CD14-positive monocyte (primary cell): ENCODE data around the gene KCTD5. TPM values are rescaled to one million over a fixed set of nuclear protein-coding genes. Genes with fewer than 3 reads are reported as not detected.

Experiments used
- DNase-seq, 3 donors: peaks; one replicate each; pipeline ENCODE4 v3.0.0-alpha.2; 2011 to 2022
- H2AFZ ChIP-seq: 2 replicates; pipeline ENCODE4 v1.6.0; 2012; ENCODE audit warnings: mild to moderate bottlenecking, low read depth, low read length, inconsistent platforms; ENCODE audit not compliant: insufficient read depth, poor library complexity, severe bottlenecking
- H3K27ac ChIP-seq, 2 donors: 1 replicate in 1 of 2; 2 replicates in 1 of 2; pipeline ENCODE4 v1.5.1; 2012 to 2013; ENCODE audit warnings: low read length in 2 of 2, control low read depth in 1 of 2, inconsistent platforms in 1 of 2, low read depth in 1 of 2, mild to moderate bottlenecking in 1 of 2
- H3K27me3 ChIP-seq, 2 donors: one replicate each; pipeline versions ENCODE4 v1.6.0 to v1.6.1; 2011 to 2013; ENCODE audit warnings: low read length in 2 of 2; ENCODE audit not compliant: control insufficient read depth in 2 of 2, insufficient read depth in 2 of 2
- H3K36me3 ChIP-seq, 2 donors: replicated peaks in 1 of 2; 1 replicate in 1 of 2; 2 replicates in 1 of 2; pipeline versions ENCODE4 v1.5.1 to v1.6.1; 2012 to 2013; ENCODE audit warnings: low read length in 2 of 2, control low read depth in 1 of 2, inconsistent platforms in 1 of 2, mild to moderate bottlenecking in 1 of 2; ENCODE audit not compliant: insufficient read depth in 2 of 2, control insufficient read depth in 1 of 2
- H3K4me1 ChIP-seq, 2 donors: 1 replicate in 1 of 2; 2 replicates in 1 of 2; pipeline versions ENCODE4 v1.5.1 to v1.6.1; 2012 to 2013; ENCODE audit warnings: low read length in 2 of 2, control low read depth in 1 of 2, inconsistent platforms in 1 of 2, mild to moderate bottlenecking in 1 of 2, moderate library complexity in 1 of 2; ENCODE audit not compliant: insufficient read depth in 2 of 2, control insufficient read depth in 1 of 2
- H3K4me2 ChIP-seq: replicated peaks from 2 replicates; pipeline ENCODE3; 2012; ENCODE audit warnings: low read length, moderate library complexity, mild to moderate bottlenecking; ENCODE audit not compliant: poor library complexity, severe bottlenecking; ENCODE audit errors: extremely low read depth
- H3K4me3 ChIP-seq, 3 experiments: fragments of 200-600 bp in 1 of 3; sonication (generic) in 1 of 3; replicated peaks in 1 of 3; 1 replicate in 2 of 3; 2 replicates in 1 of 3; pipeline ENCODE4 v1.5.1; 2011 to 2013; ENCODE audit warnings: low read length in 3 of 3, mild to moderate bottlenecking in 3 of 3, control low read depth in 2 of 3, low read depth in 2 of 3, inconsistent platforms in 1 of 3, moderate library complexity in 1 of 3
- H3K79me2 ChIP-seq: 2 replicates; pipeline ENCODE4 v1.6.0; 2012; ENCODE audit warnings: mild to moderate bottlenecking, control low read depth, inconsistent platforms, low read length, moderate library complexity; ENCODE audit not compliant: insufficient read depth
- H3K9ac ChIP-seq: 2 replicates; pipeline ENCODE4 v1.6.0; 2017; ENCODE audit warnings: low read length, mild to moderate bottlenecking; ENCODE audit not compliant: insufficient read depth, poor library complexity, severe bottlenecking
- H3K9me3 ChIP-seq, 2 donors: replicated peaks in 1 of 2; 1 replicate in 1 of 2; 2 replicates in 1 of 2; pipeline versions ENCODE4 v1.5.1 to v1.6.1; 2012 to 2013; ENCODE audit warnings: low read length in 2 of 2, control low read depth in 1 of 2; ENCODE audit not compliant: control insufficient read depth in 1 of 2, insufficient read depth in 1 of 2
- H4K20me1 ChIP-seq: 2 replicates; pipeline ENCODE4 v1.6.0; 2012; ENCODE audit warnings: mild to moderate bottlenecking, low read length, control low read depth, moderate library complexity; ENCODE audit not compliant: insufficient read depth
- H3K27ac Mint-ChIP-seq, 7 donors: one replicate each; pipeline ENCODE4 v1.8.0; 2020; ENCODE audit warnings: mild to moderate bottlenecking in 7 of 7, mixed read lengths in 7 of 7, moderate library complexity in 6 of 7, inconsistent platforms in 2 of 7
- H3K27me3 Mint-ChIP-seq, 3 donors: one replicate each; pipeline ENCODE4 v1.8.0; 2021 to 2022; ENCODE audit warnings: low read depth in 3 of 3, mild to moderate bottlenecking in 3 of 3, mixed read lengths in 3 of 3, moderate library complexity in 3 of 3, inconsistent platforms in 1 of 3
- H3K36me3 Mint-ChIP-seq, 2 donors: one replicate each; pipeline ENCODE4 v1.8.0; 2020; ENCODE audit warnings: mixed read lengths in 2 of 2, inconsistent platforms in 1 of 2, mild to moderate bottlenecking in 1 of 2
- H3K4me1 Mint-ChIP-seq: one replicate; pipeline ENCODE4 v1.8.0; 2020; ENCODE audit warnings: mild to moderate bottlenecking, mixed read lengths
- H3K4me3 Mint-ChIP-seq, 2 donors: one replicate each; pipeline ENCODE4 v1.8.0; 2020; ENCODE audit warnings: mild to moderate bottlenecking in 2 of 2, mixed read lengths in 2 of 2, moderate library complexity in 1 of 2
- H3K9me3 Mint-ChIP-seq, 7 donors: one replicate each; pipeline ENCODE4 v1.8.0; 2020 to 2022; ENCODE audit warnings: mixed read lengths in 7 of 7, mild to moderate bottlenecking in 6 of 7, moderate library complexity in 6 of 7, inconsistent platforms in 2 of 7
- WGBS: methylation state at CpG from one replicate; pipeline ENCODE4 v1.1.5; 2013; ENCODE audit warnings: missing lambda C conversion rate; ENCODE audit not compliant: insufficient coverage; 5-methylcytosine and 5-hydroxymethylcytosine counted together
- intact Hi-C, 2 donors: fragments of 100-400 bp; cut with micrococcal nuclease; formaldehyde crosslinking; loops; one replicate each; pipeline versions ENCODE4 v1.15.0 to v1.15.1; 2023
- polyA plus RNA-seq, 3 donors: library from polyadenylated mRNA; depleted of rRNA in 1 of 3; unstranded in 2 of 3; stranded (reverse) in 1 of 3; fragments of 300-500 nt in 2 of 3; fragments of >200 nt in 1 of 3; fragmentation: Illumina TruSeq in 2 of 3; gene quantifications; 1 replicate in 2 of 3; 2 replicates in 1 of 3; pipeline ENCODE4 v1.2.3, GENCODE V29; 2012 to 2021
- TF ChIP-seq, protein P1 (sequence below): fragments of 200-600 bp; IDR thresholded peaks from one replicate; pipeline ENCODE4 v1.8.0; 2022; ENCODE audit warnings: antibody characterized with exemption, mild to moderate bottlenecking

KCTD5 gene
- polyA plus RNA-seq, 3 donors, result 16.0 to 23.1 (median 21.0) TPM

DNA sequence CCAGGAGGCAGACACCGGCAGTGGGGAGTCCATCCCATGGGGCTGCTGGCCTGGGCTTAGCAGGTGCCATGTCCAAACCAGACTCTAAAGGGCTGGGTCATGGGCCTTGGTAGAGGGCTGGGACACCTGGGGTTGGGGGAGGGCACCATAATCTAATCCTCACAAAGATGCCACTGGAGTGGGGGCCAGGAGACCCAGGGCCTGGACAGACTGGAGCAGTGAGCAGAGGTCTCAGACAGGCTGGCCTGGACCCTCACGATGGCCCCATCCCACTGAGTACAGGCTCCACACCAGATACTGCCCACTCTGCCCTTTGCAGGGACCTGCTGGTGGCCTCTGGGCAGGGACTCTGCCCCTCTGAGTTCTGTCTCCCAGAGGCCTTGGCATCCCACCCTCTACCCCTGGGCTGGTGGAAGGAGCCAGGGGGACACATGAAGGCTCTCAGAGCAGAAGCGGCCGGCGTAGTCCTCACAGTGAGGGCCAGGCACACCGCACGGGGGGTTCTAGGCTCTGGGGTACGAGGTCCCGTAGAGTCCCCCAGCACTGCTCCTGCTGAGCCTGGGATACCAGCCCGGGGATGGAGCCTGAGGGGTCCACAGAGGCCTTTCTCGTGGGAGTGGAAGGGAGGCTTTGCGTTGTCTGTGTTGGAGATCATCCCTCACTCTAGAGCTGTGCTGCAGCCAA is 60.1 kb downstream of the KCTD5 start:
- intact Hi-C loops, result no loop called here
- H3K9me3 ChIP-seq, result no peaks in the 10 kb centered on the region
- Mint-ChIP-seq H3K9me3 (no peaks in the 10 kb centered on the region), H3K4me1 (no peaks in the 10 kb centered on the region), H3K27ac (no peak overlapping the region), H3K4me3 (no peak overlapping the region), H3K36me3 (no peaks in the 10 kb centered on the region), H3K27me3 (peaks cover 0 to 5% (median 3%) of the 10 kb centered on the region in 3 donors)
- H3K9ac ChIP-seq, result no peak overlapping the region
- H3K4me1 ChIP-seq, result no peaks in the 10 kb centered on the region
- no peaks in the 10 kb centered on the region for H4K20me1 ChIP-seq
- no peaks in the 10 kb centered on the region for H3K27me3 ChIP-seq
- TF ChIP-seq, protein P1, sequence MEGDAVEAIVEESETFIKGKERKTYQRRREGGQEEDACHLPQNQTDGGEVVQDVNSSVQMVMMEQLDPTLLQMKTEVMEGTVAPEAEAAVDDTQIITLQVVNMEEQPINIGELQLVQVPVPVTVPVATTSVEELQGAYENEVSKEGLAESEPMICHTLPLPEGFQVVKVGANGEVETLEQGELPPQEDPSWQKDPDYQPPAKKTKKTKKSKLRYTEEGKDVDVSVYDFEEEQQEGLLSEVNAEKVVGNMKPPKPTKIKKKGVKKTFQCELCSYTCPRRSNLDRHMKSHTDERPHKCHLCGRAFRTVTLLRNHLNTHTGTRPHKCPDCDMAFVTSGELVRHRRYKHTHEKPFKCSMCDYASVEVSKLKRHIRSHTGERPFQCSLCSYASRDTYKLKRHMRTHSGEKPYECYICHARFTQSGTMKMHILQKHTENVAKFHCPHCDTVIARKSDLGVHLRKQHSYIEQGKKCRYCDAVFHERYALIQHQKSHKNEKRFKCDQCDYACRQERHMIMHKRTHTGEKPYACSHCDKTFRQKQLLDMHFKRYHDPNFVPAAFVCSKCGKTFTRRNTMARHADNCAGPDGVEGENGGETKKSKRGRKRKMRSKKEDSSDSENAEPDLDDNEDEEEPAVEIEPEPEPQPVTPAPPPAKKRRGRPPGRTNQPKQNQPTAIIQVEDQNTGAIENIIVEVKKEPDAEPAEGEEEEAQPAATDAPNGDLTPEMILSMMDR, result no peak
- 100% methylated on average over 11 of the region's 12 CpGs for WGBS
- H3K4me3 ChIP-seq, result no peak overlapping the region
- H2AFZ ChIP-seq, result no peak overlapping the region
- no peak overlapping the region for H3K27ac ChIP-seq
- no peak for DNase-seq
- no peak overlapping the region for H3K4me2 ChIP-seq
- H3K36me3 ChIP-seq, result no peaks in the 10 kb centered on the region
- H3K79me2 ChIP-seq, result no peaks in the 10 kb centered on the region

DNA sequence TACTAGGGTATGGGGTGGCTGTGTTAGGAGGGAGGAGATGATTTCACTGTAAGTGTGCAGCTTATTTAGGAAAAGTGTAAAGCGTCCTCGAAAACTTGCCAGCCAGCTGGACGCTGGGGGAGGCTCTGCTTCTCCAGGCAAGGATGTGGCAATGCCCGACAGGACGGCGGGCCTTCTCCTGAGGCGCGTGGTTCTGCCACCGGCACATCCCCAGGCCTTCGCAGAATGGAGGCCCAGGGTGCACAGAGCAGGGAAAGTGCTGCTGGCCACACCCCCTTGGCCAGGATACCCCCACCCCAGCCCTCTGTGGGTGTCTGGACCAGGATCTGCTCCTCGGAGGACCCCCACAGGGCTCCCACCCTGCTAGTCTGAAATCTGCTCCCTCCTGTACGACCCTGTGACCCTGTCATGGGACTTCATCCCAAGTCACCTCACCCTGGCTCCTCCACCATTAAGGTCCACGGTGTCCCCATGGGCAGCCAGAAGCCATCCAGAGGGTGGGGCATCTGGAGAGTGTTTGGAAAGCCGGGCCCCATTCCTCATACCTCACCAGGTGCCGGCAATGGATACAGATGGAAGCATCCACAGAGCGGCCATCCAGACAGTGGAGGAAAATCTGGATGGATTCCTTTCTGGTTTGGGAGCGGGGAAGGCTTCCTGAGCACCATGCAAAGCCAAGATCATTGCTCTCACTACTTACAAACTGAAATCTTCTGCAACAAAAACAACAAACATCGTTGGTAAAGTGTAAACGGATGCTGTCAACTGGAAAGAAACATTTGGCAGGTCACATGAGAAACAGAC is 60.9 kb downstream of the KCTD5 start:
- Histone ChIP-seq H2AFZ (no peak overlapping the region), H3K36me3 (no peaks in the 10 kb centered on the region), H3K27ac (no peak overlapping the region), H4K20me1 (no peaks in the 10 kb centered on the region), H3K4me2 (no peak overlapping the region), H3K4me3 (no peak overlapping the region), H3K9ac (no peak overlapping the region), H3K4me1 (no peaks in the 10 kb centered on the region), H3K79me2 (no peaks in the 10 kb centered on the region), H3K27me3 (no peaks in the 10 kb centered on the region), H3K9me3 (no peaks in the 10 kb centered on the region)
- H3K36me3 Mint-ChIP-seq, result no peaks in the 10 kb centered on the region
- 97% methylated on average over 13 of the region's 19 CpGs for WGBS
- no peak overlapping the region for H3K4me3 Mint-ChIP-seq
- H3K27me3 Mint-ChIP-seq, result peaks cover 0 to 5% (median 3%) of the 10 kb centered on the region in 3 donors
- no peak overlapping the region for H3K27ac Mint-ChIP-seq
- no peak for DNase-seq
- intact Hi-C loops, result no loop called here
- no peaks in the 10 kb centered on the region for H3K4me1 Mint-ChIP-seq
- no peaks in the 10 kb centered on the region for H3K9me3 Mint-ChIP-seq
- TF ChIP-seq, protein P1, result no peak
